Hepatocyte (in vitro differentiated cells): ENCODE data around the gene TMEM256. TPM values are rescaled to one million over a fixed set of nuclear protein-coding genes. Genes with fewer than 3 reads are reported as not detected.

Experiments
- DNase-seq: peaks from one replicate; pipeline ENCODE4 v3.0.0-alpha.2; 2016; ENCODE audit warnings: low spot score
- H2AFZ ChIP-seq: fragments of 200-600 bp; sonication (generic); 2 replicates; pipeline ENCODE4 v1.6.0; 2016; ENCODE audit warnings: antibody characterized with exemption, mild to moderate bottlenecking
- H3K27ac ChIP-seq: fragments of 200-600 bp; sonication (generic); 2 replicates; pipeline ENCODE4 v1.5.1; 2016; ENCODE audit warnings: mild to moderate bottlenecking
- H3K27me3 ChIP-seq: fragments of 200-600 bp; sonication (generic); 2 replicates; pipeline ENCODE4 v1.6.1; 2016
- H3K36me3 ChIP-seq: fragments of 200-600 bp; sonication (generic); replicated peaks from 2 replicates; pipeline ENCODE4 v1.5.1; 2016; ENCODE audit warnings: low read depth; ENCODE audit not compliant: insufficient read depth
- H3K4me1 ChIP-seq: fragments of 200-600 bp; sonication (generic); 2 replicates; pipeline ENCODE4 v1.5.1; 2016; ENCODE audit warnings: mild to moderate bottlenecking, moderate library complexity; ENCODE audit not compliant: insufficient read depth
- H3K4me2 ChIP-seq: fragments of 200-600 bp; sonication (generic); 2 replicates; pipeline ENCODE4 v1.6.0; 2016
- H3K4me3 ChIP-seq: fragments of 200-600 bp; sonication (generic); 2 replicates; pipeline ENCODE4 v1.5.1; 2016; ENCODE audit warnings: mild to moderate bottlenecking
- H3K79me2 ChIP-seq: fragments of 200-600 bp; sonication (generic); 2 replicates; pipeline ENCODE4 v1.6.0; 2017; ENCODE audit warnings: mild to moderate bottlenecking
- H3K9me2 ChIP-seq: fragments of 200-600 bp; sonication (generic); replicated peaks from 2 replicates; pipeline ENCODE4 v1.6.0; 2017; ENCODE audit warnings: mild to moderate bottlenecking; ENCODE audit not compliant: insufficient read depth
- H3K9me3 ChIP-seq: fragments of 200-600 bp; sonication (generic); 2 replicates; pipeline ENCODE4 v1.5.1; 2016; ENCODE audit warnings: low read depth, mild to moderate bottlenecking
- H4K20me1 ChIP-seq: fragments of 200-600 bp; sonication (generic); 2 replicates; pipeline ENCODE4 v1.6.0; 2016; ENCODE audit warnings: mild to moderate bottlenecking; ENCODE audit not compliant: insufficient read depth, poor library complexity, severe bottlenecking
- CTCF ChIP-seq: fragments of 200-600 bp; sonication (generic); IDR thresholded peaks from 2 replicates; pipeline ENCODE4 v1.5.1; 2016; ENCODE audit warnings: antibody characterized with exemption, mild to moderate bottlenecking; ENCODE audit not compliant: poor library complexity
- EZH2 ChIP-seq: fragments of 200-600 bp; sonication (generic); IDR thresholded peaks from 2 replicates; pipeline ENCODE4 v1.6.1; 2016; ENCODE audit warnings: antibody characterized with exemption, mild to moderate bottlenecking, borderline replicate concordance
- EZH2phosphoT487 ChIP-seq: fragments of 200-600 bp; sonication (generic); IDR thresholded peaks from one replicate; pipeline ENCODE4 v1.6.1; 2018; ENCODE audit warnings: antibody characterized with exemption, mild to moderate bottlenecking, low read depth, moderate library complexity; ENCODE audit not compliant: unreplicated experiment, severe bottlenecking
- WGBS: methylation state at CpG from one replicate; pipeline ENCODE4 v1.1.6; 2016; ENCODE audit warnings: low lambda C conversion rate; ENCODE audit errors: missing lambda C conversion rate; 5-methylcytosine and 5-hydroxymethylcytosine counted together
- polyA plus RNA-seq: library from polyadenylated mRNA; unstranded; fragments of >200 nt; fragmentation: Nextera tagmentation; extraction: Ambion mirVana; gene quantifications from 2 replicates; pipeline ENCODE4 v1.2.1, GENCODE V29; 2016
- total RNA-seq: library from RNA; depleted of rRNA; stranded (reverse); fragments of >200 nt; gene quantifications from 2 replicates; pipeline ENCODE4 v1.2.3, GENCODE V29; 2014

Gene TMEM256
- total and polyA plus RNA-seq, 2 experiments from 2014 or later = 105 to 118 TPM

DNA sequence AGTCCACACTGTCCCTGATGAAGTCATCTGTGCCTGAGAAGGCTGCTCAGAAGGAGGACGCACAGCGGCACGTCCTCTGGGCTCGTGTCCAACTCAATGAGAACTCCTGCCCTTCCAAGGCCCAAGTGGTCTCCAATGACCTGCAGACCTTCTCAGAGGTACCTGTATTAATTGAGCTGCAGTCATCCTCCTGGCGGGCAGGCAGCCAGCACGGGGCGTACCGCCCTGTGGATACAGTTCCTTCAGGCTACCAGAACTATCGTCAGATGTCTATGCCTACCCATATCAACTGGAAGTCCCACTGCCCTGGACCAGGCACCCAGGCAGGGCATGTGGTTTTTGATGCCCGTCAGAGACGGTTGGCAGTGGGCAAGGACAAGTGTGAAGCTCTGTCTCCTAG lies 28.4 kb upstream of the TMEM256 start:
- Histone ChIP-seq H3K79me2 (peaks cover 2% of the 10 kb centered on the region), H3K27ac (no peak overlapping the region), H3K9me2 (no peaks in the 10 kb centered on the region), H3K4me1 (peaks cover 12% of the 10 kb centered on the region), H2AFZ (no peak overlapping the region), H3K9me3 (no peaks in the 10 kb centered on the region), H4K20me1 (no peaks in the 10 kb centered on the region), H3K4me2 (no peak overlapping the region), H3K27me3 (no peaks in the 10 kb centered on the region), H3K36me3 (no peaks in the 10 kb centered on the region), H3K4me3 (no peak overlapping the region)
- no peak for TF ChIP-seq CTCF
- no peak for TF ChIP-seq EZH2phosphoT487
- no peak for TF ChIP-seq EZH2
- DNase-seq = no peak
- 97% methylated on average over 11 of the region's 11 CpGs for WGBS

GRCh38 chr17:7431231-7431630 lies 27.3 kb upstream of the TMEM256 start:
- H4K20me1 ChIP-seq = no peaks in the 10 kb centered on the region
- H3K27me3 ChIP-seq = no peaks in the 10 kb centered on the region
- no peaks in the 10 kb centered on the region for H3K9me3 ChIP-seq
- DNase-seq = no peak
- peaks cover 3% of the 10 kb centered on the region for H3K4me1 ChIP-seq
- H2AFZ ChIP-seq = no peak overlapping the region
- no peaks in the 10 kb centered on the region for H3K36me3 ChIP-seq
- WGBS = 86% methylated on average over 1 of the region's 1 CpG
- peaks cover 2% of the 10 kb centered on the region for H3K79me2 ChIP-seq
- no peak overlapping the region for H3K4me3 ChIP-seq
- no peak overlapping the region for H3K4me2 ChIP-seq
- H3K27ac ChIP-seq = no peak overlapping the region
- no peak for TF ChIP-seq EZH2
- no peak for TF ChIP-seq CTCF
- no peak for TF ChIP-seq EZH2phosphoT487
- no peaks in the 10 kb centered on the region for H3K9me2 ChIP-seq

- Histone ChIP-seq H3K27ac (no peak overlapping the region), H4K20me1 (no peaks in the 10 kb centered on the region), H3K4me3 (no peak overlapping the region), H2AFZ (no peak overlapping the region), H3K4me1 (no peaks in the 10 kb centered on the region), H3K4me2 (no peak overlapping the region), H3K9me2 (no peaks in the 10 kb centered on the region), H3K9me3 (no peaks in the 10 kb centered on the region), H3K36me3 (no peaks in the 10 kb centered on the region), H3K27me3 (no peaks in the 10 kb centered on the region), H3K79me2 (no peaks in the 10 kb centered on the region)
- TF ChIP-seq EZH2 = no peak
- TF ChIP-seq EZH2phosphoT487 = no peak
- TF ChIP-seq CTCF = no peak
- DNase-seq = no peak
- 97% methylated on average over 6 of the region's 10 CpGs for WGBS
These were observed 25.8 kb upstream of the TMEM256 start for GRCh38 chr17:7429722-7430121.

DNA sequence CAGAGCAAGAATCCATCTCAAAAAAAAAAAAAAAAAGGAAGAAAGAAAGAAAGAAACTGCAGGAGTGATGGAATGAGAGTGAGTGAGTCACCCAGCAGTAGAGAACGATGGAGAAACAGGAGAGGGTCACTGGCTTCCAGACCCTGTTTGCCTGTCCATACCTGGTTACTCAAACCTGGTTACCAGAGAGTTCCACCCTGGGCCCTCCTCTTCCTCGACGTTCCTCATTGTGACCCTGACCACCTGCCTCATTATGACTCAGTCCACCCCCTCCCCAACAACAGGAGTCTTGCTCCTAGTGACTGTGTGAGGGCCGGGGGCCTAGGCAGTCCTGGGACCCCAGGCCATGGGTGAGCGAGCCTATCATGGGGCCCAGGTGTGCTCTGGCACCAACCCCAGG lies 24.7 kb upstream of the TMEM256 start, which contains the start of gene SPEM3:
Gene SPEM3, plus strand, starts transcription at position 301 of the 400 bp plus-strand sequence. Its CDS starts 46 bp downstream, at position 347.
- TF ChIP-seq CTCF (no peak), EZH2phosphoT487 (no peak), EZH2 (no peak)
- H3K9me3 ChIP-seq = no peaks in the 10 kb centered on the region
- no peak within 1 kb of the TSS for H2AFZ ChIP-seq
- H3K36me3 ChIP-seq = no peaks in the 10 kb centered on the region
- no peak for DNase-seq
- no peaks in the 10 kb centered on the region for H3K79me2 ChIP-seq
- H3K27me3 ChIP-seq = no peaks in the 10 kb centered on the region
- no peaks in the 10 kb centered on the region for H4K20me1 ChIP-seq
- H3K27ac ChIP-seq = no peak within 1 kb of the TSS
- WGBS = 89% methylated on average over 5 of the region's 5 CpGs
- H3K4me2 ChIP-seq = no peak within 1 kb of the TSS
- no peaks in the 10 kb centered on the region for H3K9me2 ChIP-seq
- no peak within 1 kb of the TSS for H3K4me3 ChIP-seq
- H3K4me1 ChIP-seq = no peaks in the 10 kb centered on the region
